Stimulated activated memory B cell treated with anti-CD40 and anti-IgM and Interleukin-4, amounts not matched to agents 10 μg/mL and 1 μg/mL and 100 μg/mL, for 72 hours (primary cell): Measurements from ENCODE around the gene RAET1L.

Source experiments
- ATAC-seq: fragments of 150-1000 bp; cut with Tn5 transposase; 2 replicates; pipeline ENCODE4 v1.10.0; 2021
- H3K27ac Mint-ChIP-seq: one replicate; pipeline ENCODE4 v1.8.0; 2022; ENCODE audit warnings: mild to moderate bottlenecking, mixed read lengths
- H3K27me3 Mint-ChIP-seq: one replicate; pipeline ENCODE4 v1.8.0; 2022; ENCODE audit warnings: mixed read lengths
- H3K36me3 Mint-ChIP-seq: one replicate; pipeline ENCODE4 v1.8.0; 2022; ENCODE audit warnings: mixed read lengths
- H3K4me1 Mint-ChIP-seq: one replicate; pipeline ENCODE4 v1.8.0; 2022; ENCODE audit warnings: mixed read lengths
- H3K4me3 Mint-ChIP-seq: one replicate; pipeline ENCODE4 v1.8.0; 2022; ENCODE audit warnings: mild to moderate bottlenecking, moderate library complexity, mixed read lengths
- H3K9me3 Mint-ChIP-seq: one replicate; pipeline ENCODE4 v1.8.0; 2022; ENCODE audit warnings: mixed read lengths

RAET1L gene

DNA sequence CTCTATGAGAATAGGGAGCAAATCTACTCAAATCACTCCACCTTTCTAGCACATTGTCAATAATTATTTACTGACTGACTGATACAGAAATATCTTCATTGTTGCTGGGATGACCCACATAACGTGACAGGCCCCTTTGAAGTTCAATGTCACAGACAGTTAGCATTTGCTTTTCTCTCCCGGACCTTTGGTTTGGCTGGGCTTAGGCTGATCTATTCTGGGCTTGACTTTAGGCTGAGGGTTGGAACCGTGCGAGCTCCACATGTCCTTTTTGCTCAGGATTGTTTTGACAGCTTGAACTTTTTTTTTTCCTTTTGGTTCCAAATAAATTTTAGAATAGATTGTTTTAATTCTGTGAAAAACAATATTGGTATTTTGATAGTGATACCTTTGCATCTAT is 31.6 kb upstream of the RAET1L start:
- peaks cover 76% of the 10 kb centered on the region for H3K27me3 Mint-ChIP-seq
- H3K27ac Mint-ChIP-seq: no peak overlapping the region
- H3K9me3 Mint-ChIP-seq: peaks cover 10% of the 10 kb centered on the region
- peaks cover 12% of the 10 kb centered on the region for H3K4me1 Mint-ChIP-seq
- no peak for ATAC-seq
- H3K36me3 Mint-ChIP-seq: no peaks in the 10 kb centered on the region
- no peak overlapping the region for H3K4me3 Mint-ChIP-seq

DNA sequence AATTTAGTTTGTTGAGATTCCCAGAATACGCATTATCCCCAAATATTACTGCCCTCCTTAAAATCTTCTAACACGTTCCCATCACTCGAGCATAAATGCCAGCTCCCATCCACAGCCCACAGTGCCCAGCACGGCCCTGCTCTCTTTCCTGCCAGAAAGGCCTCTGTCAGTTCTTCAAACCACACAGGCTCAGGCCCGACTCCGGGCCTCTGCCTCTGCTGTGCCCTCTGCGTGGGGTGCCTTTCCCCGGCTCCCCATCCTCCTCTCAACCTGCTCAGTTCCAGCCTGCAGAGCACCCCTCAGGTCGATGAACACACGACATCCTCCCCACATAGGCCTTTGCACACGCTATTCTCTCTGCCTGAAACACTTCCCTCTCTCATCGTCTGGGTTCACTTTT is 30.8 kb upstream of the RAET1L start:
- H3K4me1 Mint-ChIP-seq: peaks cover 12% of the 10 kb centered on the region
- H3K9me3 Mint-ChIP-seq: peaks cover 10% of the 10 kb centered on the region
- H3K27me3 Mint-ChIP-seq: peaks cover 81% of the 10 kb centered on the region
- H3K4me3 Mint-ChIP-seq: no peak overlapping the region
- no peaks in the 10 kb centered on the region for H3K36me3 Mint-ChIP-seq
- no peak overlapping the region for H3K27ac Mint-ChIP-seq
- no peak for ATAC-seq

DNA sequence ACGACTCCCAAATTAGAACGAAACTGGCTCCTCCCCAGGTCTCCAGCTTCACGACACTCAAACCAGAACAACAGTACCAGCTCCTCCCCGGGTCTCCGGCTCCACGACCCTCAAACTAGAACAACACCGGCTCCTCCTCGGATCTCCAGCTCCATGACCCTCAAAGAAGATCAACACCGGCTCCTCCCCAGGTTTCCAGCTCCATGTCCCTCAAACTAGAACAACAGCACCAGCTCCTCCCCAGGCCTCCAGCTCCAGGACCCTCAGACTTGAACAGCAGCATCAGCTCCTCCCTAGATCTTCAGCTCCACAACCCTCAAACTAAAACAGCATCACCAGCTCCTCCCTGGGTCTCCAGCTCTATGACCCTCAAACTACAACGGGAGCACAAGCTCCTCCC is 29.8 kb upstream of the RAET1L start:
- ATAC-seq: no peak
- no peak overlapping the region for H3K27ac Mint-ChIP-seq
- peaks cover 6% of the 10 kb centered on the region for H3K4me1 Mint-ChIP-seq
- peaks cover 10% of the 10 kb centered on the region for H3K9me3 Mint-ChIP-seq
- H3K36me3 Mint-ChIP-seq: no peaks in the 10 kb centered on the region
- no peak overlapping the region for H3K4me3 Mint-ChIP-seq
- H3K27me3 Mint-ChIP-seq: peaks cover 86% of the 10 kb centered on the region

GRCh38 chr6:150053450-150053849 is 28.1 kb upstream of the RAET1L start:
- Mint-ChIP-seq H3K27me3 (peaks cover 71% of the 10 kb centered on the region), H3K36me3 (no peaks in the 10 kb centered on the region), H3K9me3 (peaks cover 10% of the 10 kb centered on the region), H3K4me1 (no peaks in the 10 kb centered on the region), H3K27ac (no peak overlapping the region), H3K4me3 (no peak overlapping the region)
- no peak for ATAC-seq

- Mint-ChIP-seq H3K27me3 (peaks cover 68% of the 10 kb centered on the region), H3K27ac (no peak overlapping the region), H3K4me1 (no peaks in the 10 kb centered on the region), H3K4me3 (no peak overlapping the region), H3K9me3 (peaks cover 10% of the 10 kb centered on the region), H3K36me3 (no peaks in the 10 kb centered on the region)
- no peak for ATAC-seq
These were observed 25.5 kb upstream of the RAET1L start for GRCh38 chr6:150050846-150051245.

GRCh38 chr6:150048099-150048498 is 22.8 kb upstream of the RAET1L start:
- H3K4me3 Mint-ChIP-seq: no peak overlapping the region
- no peaks in the 10 kb centered on the region for H3K36me3 Mint-ChIP-seq
- no peak for ATAC-seq

GRCh38 chr6:150046943-150047342 is 21.6 kb upstream of the RAET1L start:
- ATAC-seq: no peak
- no peaks in the 10 kb centered on the region for H3K4me1 Mint-ChIP-seq
- no peaks in the 10 kb centered on the region for H3K9me3 Mint-ChIP-seq
- no peak overlapping the region for H3K27ac Mint-ChIP-seq
- H3K36me3 Mint-ChIP-seq: no peaks in the 10 kb centered on the region
- peaks cover 59% of the 10 kb centered on the region for H3K27me3 Mint-ChIP-seq
- no peak overlapping the region for H3K4me3 Mint-ChIP-seq

More at GRCh38 chr6:150048099-150048498, 22.8 kb upstream of the RAET1L start:
- Mint-ChIP-seq H3K27me3 (peaks cover 59% of the 10 kb centered on the region), H3K27ac (no peak overlapping the region), H3K9me3 (no peaks in the 10 kb centered on the region), H3K4me1 (no peaks in the 10 kb centered on the region)

DNA sequence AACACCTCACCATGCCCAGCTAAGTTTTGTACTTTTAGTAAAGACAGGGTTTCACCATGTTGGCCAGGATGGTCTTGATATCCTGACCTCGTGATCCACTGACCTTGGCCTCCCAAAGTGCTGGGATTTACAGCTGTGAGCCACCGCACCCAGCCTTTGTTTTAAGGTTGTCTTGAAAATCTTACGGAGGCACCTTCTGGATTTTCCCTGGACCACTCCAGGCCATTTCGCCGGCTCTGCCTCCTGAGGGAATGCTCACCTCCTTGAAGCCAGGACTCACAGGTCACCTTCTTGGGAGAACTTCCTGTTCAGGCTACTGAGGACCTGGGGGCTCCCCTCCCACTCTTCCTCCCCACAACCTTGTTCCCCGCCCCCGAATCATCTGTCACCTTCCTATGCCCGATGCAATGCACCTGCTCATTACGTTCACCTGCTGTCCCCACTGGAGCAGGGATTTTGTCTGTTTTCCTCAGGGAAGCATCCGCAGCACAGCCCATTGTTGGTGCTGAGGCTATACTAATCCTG is 19.4 kb upstream of the RAET1L start:
- no peaks in the 10 kb centered on the region for H3K9me3 Mint-ChIP-seq
- H3K27ac Mint-ChIP-seq: no peak overlapping the region
- H3K27me3 Mint-ChIP-seq: peaks cover 64% of the 10 kb centered on the region
- H3K4me3 Mint-ChIP-seq: no peak overlapping the region
- no peaks in the 10 kb centered on the region for H3K36me3 Mint-ChIP-seq
- H3K4me1 Mint-ChIP-seq: no peaks in the 10 kb centered on the region
- ATAC-seq: no peak

- Mint-ChIP-seq H3K9me3 (no peaks in the 10 kb centered on the region), H3K4me3 (no peak overlapping the region), H3K27ac (no peak overlapping the region), H3K27me3 (peaks cover 74% of the 10 kb centered on the region), H3K4me1 (no peaks in the 10 kb centered on the region), H3K36me3 (no peaks in the 10 kb centered on the region)
- peak; percentile 34 for ATAC-seq
These were observed 18.4 kb upstream of the RAET1L start for GRCh38 chr6:150043501-150044412.

DNA sequence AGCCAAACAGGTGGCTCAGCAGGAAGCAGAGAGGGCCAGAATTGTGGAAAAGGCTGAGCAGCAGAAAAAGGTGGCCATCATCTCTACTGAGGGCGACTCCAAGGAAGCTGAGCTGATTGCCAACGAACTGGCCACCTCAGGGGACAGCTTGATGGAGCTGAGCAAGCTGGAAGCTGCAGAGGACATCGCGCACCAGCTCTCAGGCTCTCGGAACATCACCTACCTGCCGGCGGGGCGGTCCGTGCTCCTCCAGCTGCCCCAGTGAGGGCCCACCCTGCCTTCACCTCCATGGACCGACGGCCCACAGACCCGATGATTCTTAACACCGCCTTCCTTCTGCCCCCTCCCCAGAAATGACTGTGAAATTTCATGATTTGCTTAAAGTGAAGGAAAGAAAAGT is 17.8 kb upstream of the RAET1L start:
- no peaks in the 10 kb centered on the region for H3K9me3 Mint-ChIP-seq
- H3K36me3 Mint-ChIP-seq: no peaks in the 10 kb centered on the region
- no peak overlapping the region for H3K4me3 Mint-ChIP-seq
- no peak overlapping the region for H3K27ac Mint-ChIP-seq
- no peak for ATAC-seq
- H3K27me3 Mint-ChIP-seq: peaks cover 80% of the 10 kb centered on the region
- H3K4me1 Mint-ChIP-seq: peaks cover 6% of the 10 kb centered on the region

DNA sequence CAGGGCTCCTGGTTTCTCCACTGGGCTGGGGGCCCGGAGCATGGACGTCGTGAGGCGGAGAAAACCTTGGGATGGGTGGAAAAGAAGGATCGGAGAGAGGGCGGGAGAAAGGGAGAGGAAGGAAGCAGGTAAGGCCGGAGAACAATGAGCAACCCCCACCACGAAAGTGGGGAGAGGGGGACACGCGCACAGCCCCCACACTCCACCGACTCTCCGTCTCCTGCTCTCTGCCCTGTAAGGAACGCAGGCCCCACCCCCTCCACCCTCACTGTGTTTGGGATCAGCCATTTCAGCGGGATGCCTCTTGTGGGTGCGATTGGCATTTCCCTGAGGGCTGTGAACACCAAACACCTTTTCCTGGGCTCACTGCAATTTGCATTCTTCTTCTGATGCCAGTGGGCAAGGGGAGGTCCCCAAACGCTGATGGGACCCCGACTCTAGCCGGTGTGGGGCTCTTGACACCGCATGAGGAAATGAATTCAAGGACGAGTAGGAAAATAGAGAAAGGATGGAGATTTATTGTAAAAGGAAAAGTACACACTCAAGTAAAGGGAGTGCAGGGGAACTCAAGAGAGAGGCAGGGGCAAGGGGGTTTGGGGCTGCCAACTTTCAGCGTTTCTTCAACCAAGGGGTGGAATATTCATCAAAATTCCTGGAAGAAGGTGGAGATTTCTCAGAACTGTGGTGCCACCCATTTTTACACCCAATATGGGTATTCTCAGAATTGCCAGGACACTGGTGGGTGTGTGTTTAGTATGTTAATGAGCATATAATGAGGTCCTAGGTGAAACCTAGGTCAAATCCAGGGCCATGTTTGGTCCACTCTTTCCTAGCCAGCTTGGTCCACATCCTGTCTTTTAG is 13.1 kb upstream of the RAET1L start:
- H3K36me3 Mint-ChIP-seq: no peaks in the 10 kb centered on the region
- peaks cover 98% of the 10 kb centered on the region for H3K27me3 Mint-ChIP-seq
- no peak for ATAC-seq
- no peak overlapping the region for H3K27ac Mint-ChIP-seq
- H3K9me3 Mint-ChIP-seq: no peaks in the 10 kb centered on the region
- peaks cover 19% of the 10 kb centered on the region for H3K4me1 Mint-ChIP-seq
- H3K4me3 Mint-ChIP-seq: no peak overlapping the region

DNA sequence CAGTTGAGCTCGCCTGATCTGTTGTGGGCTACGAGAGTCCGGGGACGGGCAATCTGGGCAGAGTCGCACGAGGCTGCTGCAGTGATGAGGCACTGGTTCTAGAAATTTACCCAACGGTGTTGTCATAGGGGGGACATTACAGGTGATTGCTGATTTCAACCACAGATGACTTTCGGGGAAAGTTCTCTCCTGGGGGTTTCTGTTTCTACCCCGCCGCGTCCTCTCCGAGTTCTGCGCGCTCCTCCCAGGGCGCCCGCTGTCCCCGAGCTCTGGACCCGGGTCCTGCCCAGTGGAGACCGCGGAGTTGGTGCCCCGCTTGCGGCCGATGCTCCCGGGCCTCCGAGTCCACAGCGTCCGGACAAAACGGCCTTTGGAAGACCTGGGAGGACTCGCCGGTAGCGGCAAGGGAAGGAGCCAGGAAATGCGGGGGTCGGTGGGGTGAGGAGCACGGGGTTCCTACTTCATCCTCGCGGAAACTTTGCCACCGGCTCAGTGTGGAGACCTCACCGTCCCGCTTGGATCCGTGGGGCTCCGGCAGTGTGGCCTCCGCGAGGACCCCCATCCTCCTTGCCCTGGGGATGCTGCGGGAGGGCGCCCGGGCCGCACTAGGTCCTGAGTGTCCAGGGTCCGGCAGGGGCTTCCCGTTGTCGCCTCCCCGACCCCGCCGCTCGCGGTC is 12.3 kb upstream of the RAET1L start:
- H3K9me3 Mint-ChIP-seq: no peaks in the 10 kb centered on the region
- no peak overlapping the region for H3K27ac Mint-ChIP-seq
- ATAC-seq: peak; percentile 31
- peaks cover 19% of the 10 kb centered on the region for H3K4me1 Mint-ChIP-seq
- peak overlapping the region; percentile 60 for H3K4me3 Mint-ChIP-seq
- H3K27me3 Mint-ChIP-seq: peaks cover 98% of the 10 kb centered on the region
- H3K36me3 Mint-ChIP-seq: no peaks in the 10 kb centered on the region

DNA sequence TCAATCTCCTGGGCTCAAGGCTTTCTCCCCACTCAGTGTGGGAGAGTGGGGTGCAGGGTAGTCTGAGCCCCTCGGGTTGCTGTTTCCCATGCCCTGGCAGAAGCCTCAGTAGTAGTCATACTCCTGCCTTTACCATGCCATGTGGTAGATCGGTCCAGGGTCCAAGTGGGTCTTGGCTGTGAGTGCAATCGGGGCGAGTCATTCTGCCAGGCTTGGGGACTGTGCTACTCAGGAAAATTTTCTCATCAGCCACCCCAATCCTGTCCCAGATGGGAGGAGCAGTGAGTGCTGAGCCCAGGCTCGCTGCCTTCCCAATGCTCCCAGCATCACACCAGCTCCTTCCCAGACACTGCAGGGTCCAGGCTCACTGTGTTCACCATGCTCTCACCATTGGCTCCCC is 10.7 kb upstream of the RAET1L start:
- H3K27me3 Mint-ChIP-seq: peaks cover 84% of the 10 kb centered on the region
- H3K4me1 Mint-ChIP-seq: peaks cover 19% of the 10 kb centered on the region
- H3K27ac Mint-ChIP-seq: no peak overlapping the region
- H3K4me3 Mint-ChIP-seq: no peak overlapping the region
- no peaks in the 10 kb centered on the region for H3K36me3 Mint-ChIP-seq
- no peak for ATAC-seq
- no peaks in the 10 kb centered on the region for H3K9me3 Mint-ChIP-seq

- no peak overlapping the region for H3K27ac Mint-ChIP-seq
- ATAC-seq: no peak
- no peaks in the 10 kb centered on the region for H3K36me3 Mint-ChIP-seq
These were observed 8.0 kb upstream of the RAET1L start for GRCh38 chr6:150033207-150033771.

GRCh38 chr6:150032598-150032997 is 7.3 kb upstream of the RAET1L start:
- no peaks in the 10 kb centered on the region for H3K36me3 Mint-ChIP-seq
- no peaks in the 10 kb centered on the region for H3K9me3 Mint-ChIP-seq
- no peak for ATAC-seq
- no peak overlapping the region for H3K27ac Mint-ChIP-seq
- peaks cover 53% of the 10 kb centered on the region for H3K27me3 Mint-ChIP-seq
- H3K4me1 Mint-ChIP-seq: peaks cover 41% of the 10 kb centered on the region
- no peak overlapping the region for H3K4me3 Mint-ChIP-seq

More at GRCh38 chr6:150033207-150033771, 8.0 kb upstream of the RAET1L start:
- no peak overlapping the region for H3K4me3 Mint-ChIP-seq
- H3K9me3 Mint-ChIP-seq: no peaks in the 10 kb centered on the region
- peaks cover 56% of the 10 kb centered on the region for H3K27me3 Mint-ChIP-seq
- peaks cover 41% of the 10 kb centered on the region for H3K4me1 Mint-ChIP-seq
